ENCODE results near the gene ERG.

ERG gene

GRCh38 chr21:38500073-38500472 lies 1.8 kb upstream of the ERG start:
- Histone ChIP-seq H3K27me3 (ENCODE audit: control insufficient read depth, insufficient read depth, low read length) (no peaks in the 10 kb centered on the region), H3K4me3 (ENCODE audit: low read length) (no peak overlapping the region), H3K36me3 (ENCODE audit: control insufficient read depth, insufficient read depth, low read length) (no peaks in the 10 kb centered on the region), H3K9me3 (ENCODE audit: control insufficient read depth, insufficient read depth, low read length) (no peaks in the 10 kb centered on the region), H3K27ac (ENCODE audit: low read length) (no peak overlapping the region), H3K4me1 (ENCODE audit: control insufficient read depth, insufficient read depth, low read length) (no peaks in the 10 kb centered on the region)
- WGBS (ENCODE audit: insufficient coverage, insufficient read length) = no CpG with 5 or more reads among the region's 6 CpGs
- DNase-seq (ENCODE audit: low read depth, low spot score) = no peak

- Histone ChIP-seq H3K4me3 (ENCODE audit: low read length) (no peak overlapping the region), H3K4me1 (ENCODE audit: control insufficient read depth, insufficient read depth, low read length) (no peaks in the 10 kb centered on the region), H3K36me3 (ENCODE audit: control insufficient read depth, insufficient read depth, low read length) (no peaks in the 10 kb centered on the region), H3K27ac (ENCODE audit: low read length) (no peak overlapping the region), H3K9me3 (ENCODE audit: control insufficient read depth, insufficient read depth, low read length) (no peaks in the 10 kb centered on the region), H3K27me3 (ENCODE audit: control insufficient read depth, insufficient read depth, low read length) (no peaks in the 10 kb centered on the region)
- no peak for DNase-seq (ENCODE audit: low read depth, low spot score)
- WGBS (ENCODE audit: insufficient coverage, insufficient read length) = no CpG with 5 or more reads among the region's 6 CpGs
Measured at GRCh38 chr21:38499296-38499695, 1.0 kb upstream of the ERG start.

- no peak overlapping the region for H3K4me3 ChIP-seq (ENCODE audit: low read length)
- no peaks in the 10 kb centered on the region for H3K36me3 ChIP-seq (ENCODE audit: control insufficient read depth, insufficient read depth, low read length)
- DNase-seq (ENCODE audit: low read depth, low spot score) = no peak
- no peaks in the 10 kb centered on the region for H3K27me3 ChIP-seq (ENCODE audit: control insufficient read depth, insufficient read depth, low read length)
- no peaks in the 10 kb centered on the region for H3K4me1 ChIP-seq (ENCODE audit: control insufficient read depth, insufficient read depth, low read length)
- H3K9me3 ChIP-seq (ENCODE audit: control insufficient read depth, insufficient read depth, low read length) = no peaks in the 10 kb centered on the region
- WGBS (ENCODE audit: insufficient coverage, insufficient read length) = no CpG with 5 or more reads among the region's 3 CpGs
- no peak overlapping the region for H3K27ac ChIP-seq (ENCODE audit: low read length)
Measured at GRCh38 chr21:38496224-38496623, 2.1 kb downstream of the ERG start.

GRCh38 chr21:38495696-38496095 lies 2.6 kb downstream of the ERG start:
- Histone ChIP-seq H3K27ac (ENCODE audit: low read length) (no peak overlapping the region), H3K4me3 (ENCODE audit: low read length) (no peak overlapping the region)
- no CpG with 5 or more reads among the region's 2 CpGs for WGBS (ENCODE audit: insufficient coverage, insufficient read length)

GRCh38 chr21:38495242-38495641 lies 3.0 kb downstream of the ERG start:
- no peaks in the 10 kb centered on the region for H3K36me3 ChIP-seq (ENCODE audit: control insufficient read depth, insufficient read depth, low read length)
- H3K4me1 ChIP-seq (ENCODE audit: control insufficient read depth, insufficient read depth, low read length) = no peaks in the 10 kb centered on the region
- H3K27ac ChIP-seq (ENCODE audit: low read length) = no peak overlapping the region
- no CpG with 5 or more reads among the region's 5 CpGs for WGBS (ENCODE audit: insufficient coverage, insufficient read length)
- DNase-seq (ENCODE audit: low read depth, low spot score) = no peak
- H3K4me3 ChIP-seq (ENCODE audit: low read length) = no peak overlapping the region
- H3K9me3 ChIP-seq (ENCODE audit: control insufficient read depth, insufficient read depth, low read length) = no peaks in the 10 kb centered on the region
- no peaks in the 10 kb centered on the region for H3K27me3 ChIP-seq (ENCODE audit: control insufficient read depth, insufficient read depth, low read length)

More at GRCh38 chr21:38495696-38496095, 2.6 kb downstream of the ERG start:
- no peaks in the 10 kb centered on the region for H3K4me1 ChIP-seq (ENCODE audit: control insufficient read depth, insufficient read depth, low read length)
- no peaks in the 10 kb centered on the region for H3K9me3 ChIP-seq (ENCODE audit: control insufficient read depth, insufficient read depth, low read length)
- no peaks in the 10 kb centered on the region for H3K36me3 ChIP-seq (ENCODE audit: control insufficient read depth, insufficient read depth, low read length)
- no peak for DNase-seq (ENCODE audit: low read depth, low spot score)
- no peaks in the 10 kb centered on the region for H3K27me3 ChIP-seq (ENCODE audit: control insufficient read depth, insufficient read depth, low read length)

GRCh38 chr21:38494703-38495102 lies 3.6 kb downstream of the ERG start:
- WGBS (ENCODE audit: insufficient coverage, insufficient read length) = no CpG with 5 or more reads among the region's 6 CpGs

GRCh38 chr21:38494251-38494642 lies 4.0 kb downstream of the ERG start:
- Histone ChIP-seq H3K4me3 (ENCODE audit: low read length) (no peak overlapping the region), H3K4me1 (ENCODE audit: control insufficient read depth, insufficient read depth, low read length) (no peaks in the 10 kb centered on the region), H3K27me3 (ENCODE audit: control insufficient read depth, insufficient read depth, low read length) (no peaks in the 10 kb centered on the region), H3K9me3 (ENCODE audit: control insufficient read depth, insufficient read depth, low read length) (no peaks in the 10 kb centered on the region), H3K36me3 (ENCODE audit: control insufficient read depth, insufficient read depth, low read length) (no peaks in the 10 kb centered on the region), H3K27ac (ENCODE audit: low read length) (no peak overlapping the region)
- DNase-seq (ENCODE audit: low read depth, low spot score) = no peak
- WGBS (ENCODE audit: insufficient coverage, insufficient read length) = no CpG with 5 or more reads among the region's 4 CpGs

More at GRCh38 chr21:38494703-38495102, 3.6 kb downstream of the ERG start:
- no peaks in the 10 kb centered on the region for H3K36me3 ChIP-seq (ENCODE audit: control insufficient read depth, insufficient read depth, low read length)
- H3K4me3 ChIP-seq (ENCODE audit: low read length) = no peak overlapping the region
- H3K9me3 ChIP-seq (ENCODE audit: control insufficient read depth, insufficient read depth, low read length) = no peaks in the 10 kb centered on the region
- no peak for DNase-seq (ENCODE audit: low read depth, low spot score)
- no peaks in the 10 kb centered on the region for H3K27me3 ChIP-seq (ENCODE audit: control insufficient read depth, insufficient read depth, low read length)
- no peaks in the 10 kb centered on the region for H3K4me1 ChIP-seq (ENCODE audit: control insufficient read depth, insufficient read depth, low read length)
- no peak overlapping the region for H3K27ac ChIP-seq (ENCODE audit: low read length)

GRCh38 chr21:38493549-38494250 lies 4.6 kb downstream of the ERG start:
- Histone ChIP-seq H3K27ac (ENCODE audit: low read length) (no peak overlapping the region), H3K4me3 (ENCODE audit: low read length) (no peak overlapping the region), H3K9me3 (ENCODE audit: control insufficient read depth, insufficient read depth, low read length) (no peaks in the 10 kb centered on the region), H3K27me3 (ENCODE audit: control insufficient read depth, insufficient read depth, low read length) (no peaks in the 10 kb centered on the region), H3K36me3 (ENCODE audit: control insufficient read depth, insufficient read depth, low read length) (no peaks in the 10 kb centered on the region), H3K4me1 (ENCODE audit: control insufficient read depth, insufficient read depth, low read length) (no peaks in the 10 kb centered on the region)
- no peak for DNase-seq (ENCODE audit: low read depth, low spot score)
- WGBS (ENCODE audit: insufficient coverage, insufficient read length) = no CpG with 5 or more reads among the region's 18 CpGs

GRCh38 chr21:38492007-38492406 lies 6.3 kb downstream of the ERG start:
- no peaks in the 10 kb centered on the region for H3K36me3 ChIP-seq (ENCODE audit: control insufficient read depth, insufficient read depth, low read length)
- H3K4me1 ChIP-seq (ENCODE audit: control insufficient read depth, insufficient read depth, low read length) = no peaks in the 10 kb centered on the region
- no peak overlapping the region for H3K4me3 ChIP-seq (ENCODE audit: low read length)
- WGBS (ENCODE audit: insufficient coverage, insufficient read length) = no CpG with 5 or more reads among the region's 3 CpGs
- no peak for DNase-seq (ENCODE audit: low read depth, low spot score)
- no peak overlapping the region for H3K27ac ChIP-seq (ENCODE audit: low read length)
- no peaks in the 10 kb centered on the region for H3K27me3 ChIP-seq (ENCODE audit: control insufficient read depth, insufficient read depth, low read length)
- no peaks in the 10 kb centered on the region for H3K9me3 ChIP-seq (ENCODE audit: control insufficient read depth, insufficient read depth, low read length)

- no peak overlapping the region for H3K27ac ChIP-seq (ENCODE audit: low read length)
- H3K27me3 ChIP-seq (ENCODE audit: control insufficient read depth, insufficient read depth, low read length) = no peaks in the 10 kb centered on the region
- H3K4me3 ChIP-seq (ENCODE audit: low read length) = no peak overlapping the region
- no peaks in the 10 kb centered on the region for H3K9me3 ChIP-seq (ENCODE audit: control insufficient read depth, insufficient read depth, low read length)
- no peak for DNase-seq (ENCODE audit: low read depth, low spot score)
- no CpG with 5 or more reads among the region's 5 CpGs for WGBS (ENCODE audit: insufficient coverage, insufficient read length)
- no peaks in the 10 kb centered on the region for H3K4me1 ChIP-seq (ENCODE audit: control insufficient read depth, insufficient read depth, low read length)
- H3K36me3 ChIP-seq (ENCODE audit: control insufficient read depth, insufficient read depth, low read length) = no peaks in the 10 kb centered on the region
Measured at GRCh38 chr21:38491536-38491935, 6.7 kb downstream of the ERG start.

- H3K27ac ChIP-seq (ENCODE audit: low read length) = no peak overlapping the region
- no peak overlapping the region for H3K4me3 ChIP-seq (ENCODE audit: low read length)
- H3K4me1 ChIP-seq (ENCODE audit: control insufficient read depth, insufficient read depth, low read length) = no peaks in the 10 kb centered on the region
- no peaks in the 10 kb centered on the region for H3K36me3 ChIP-seq (ENCODE audit: control insufficient read depth, insufficient read depth, low read length)
- DNase-seq (ENCODE audit: low read depth, low spot score) = no peak
- H3K9me3 ChIP-seq (ENCODE audit: control insufficient read depth, insufficient read depth, low read length) = no peaks in the 10 kb centered on the region
- WGBS (ENCODE audit: insufficient coverage, insufficient read length) = no CpG with 5 or more reads among the region's 12 CpGs
- no peaks in the 10 kb centered on the region for H3K27me3 ChIP-seq (ENCODE audit: control insufficient read depth, insufficient read depth, low read length)
Measured at GRCh38 chr21:38490411-38491020, 7.8 kb downstream of the ERG start.

All from iPS DF 6.9 (cell line).